Coronary artery (tissue), 2 donors: ENCODE measurements around the gene PLEKHG4.

Source experiments
- DNase-seq: peaks from one replicate; pipeline ENCODE4 v3.0.0-alpha.2; 2017; ENCODE audit warnings: low spot score
- H3K27ac ChIP-seq, 2 donors: fragments of 200-600 bp; sonication (generic); one replicate each; pipeline ENCODE4 v1.5.1; 2016 to 2019
- H3K4me3 ChIP-seq: fragments of 200-600 bp; sonication (generic); 2 replicates; pipeline ENCODE4 v1.5.1; 2016; ENCODE audit warnings: mild to moderate bottlenecking, moderate library complexity
- CTCF ChIP-seq: fragments of 200-600 bp; sonication (generic); IDR thresholded peaks from one replicate; pipeline ENCODE4 v1.5.1; 2019; ENCODE audit warnings: antibody characterized with exemption

The PLEKHG4 gene

GRCh38 chr16:67294938-67295361, 15.6 kb downstream of the PLEKHG4 start:
- no peak overlapping the region for H3K4me3 ChIP-seq
- TF ChIP-seq CTCF, result no peak
- no peak for DNase-seq
- no peak overlapping the region for H3K27ac ChIP-seq

GRCh38 chr16:67296420-67296819, 17.1 kb downstream of the PLEKHG4 start:
- Histone ChIP-seq H3K4me3 (no peak overlapping the region), H3K27ac (no peak overlapping the region)
- no peak for TF ChIP-seq CTCF
- DNase-seq, result no peak

GRCh38 chr16:67298277-67298676, 18.9 kb downstream of the PLEKHG4 start:
- H3K27ac ChIP-seq, result no peak overlapping the region
- no peak for DNase-seq

GRCh38 chr16:67299269-67299668, 19.9 kb downstream of the PLEKHG4 start:
- TF ChIP-seq CTCF, result no peak

More at GRCh38 chr16:67298277-67298676, 18.9 kb downstream of the PLEKHG4 start:
- no peak overlapping the region for H3K4me3 ChIP-seq
- no peak for TF ChIP-seq CTCF

GRCh38 chr16:67301080-67301782, 21.9 kb downstream of the PLEKHG4 start:
- TF ChIP-seq CTCF, result no peak
- peak overlapping the region in 1 of 2 donors; percentile 68 for H3K27ac ChIP-seq
- DNase-seq, result no peak
- no peak overlapping the region for H3K4me3 ChIP-seq

More at GRCh38 chr16:67299269-67299668, 19.9 kb downstream of the PLEKHG4 start:
- DNase-seq, result no peak
- no peak overlapping the region for H3K4me3 ChIP-seq
- no peak overlapping the region for H3K27ac ChIP-seq

GRCh38 chr16:67302076-67302475, 22.7 kb downstream of the PLEKHG4 start:
- TF ChIP-seq CTCF, result no peak
- no peak for DNase-seq
- Histone ChIP-seq H3K4me3 (no peak overlapping the region), H3K27ac (peak overlapping the region in 1 of 2 donors; percentile 68)

GRCh38 chr16:67302970-67303369, 23.6 kb downstream of the PLEKHG4 start:
- TF ChIP-seq CTCF, result no peak
- H3K4me3 ChIP-seq, result no peak overlapping the region
- no peak overlapping the region for H3K27ac ChIP-seq
- DNase-seq, result no peak
